Measurements from ENCODE around the gene CEACAM1. TPM values are rescaled to one million over a fixed set of nuclear protein-coding genes. Genes with fewer than 3 reads are reported as not detected.
A peak's percentile ranks its signal among the peaks of the same experiment; 100 is the strongest.

Gene CEACAM1
- total RNA-seq (2016; rRNA removed; fragmentation: Illumina TruSeq; extraction: Trizol) = 9.6 and 13.5 TPM in 2 replicates
- 2.4 and 3.1 TPM in 2 replicates for total RNA-seq (2016; cell fraction: cytosol; rRNA removed; fragmentation: Illumina TruSeq; extraction: Trizol; ENCODE audit: low read depth)
- total RNA-seq (2016; cell fraction: insoluble cytoplasmic fraction; rRNA removed; fragmentation: Illumina TruSeq; extraction: Trizol) = 8.3 and 13.2 TPM in 2 replicates
- total RNA-seq (2016; cell fraction: membrane; rRNA removed; fragmentation: Illumina TruSeq; extraction: Trizol) = 7.7 and 9.3 TPM in 2 replicates
- total RNA-seq (2016; cell fraction: nucleus; rRNA removed; fragmentation: Illumina TruSeq; extraction: Trizol) = 22.7 and 31.8 TPM in 2 replicates
- polyA plus RNA-seq (2011; rRNA removed) = 272 and 332 TPM in 2 replicates
- 102 and 103 TPM in 2 replicates for polyA plus RNA-seq (2011; cell fraction: cytosol; rRNA removed)
- 369 and 382 TPM in 2 replicates for polyA plus RNA-seq (2011; cell fraction: nucleus; rRNA removed)
- 97.8 and 119 TPM in 2 replicates for polyA plus RNA-seq (2012)
- polyA plus RNA-seq (2016; cell fraction: cytosol; fragmentation: Illumina TruSeq; extraction: Trizol; ENCODE audit: low read depth) = 4.9 and 5.5 TPM in 2 replicates
- polyA plus RNA-seq (2016; cell fraction: insoluble cytoplasmic fraction; fragmentation: Illumina TruSeq; extraction: Trizol; ENCODE audit: low read depth) = 23.8 and 26.6 TPM in 2 replicates
- polyA plus RNA-seq (2016; cell fraction: membrane; fragmentation: Illumina TruSeq; extraction: Trizol; ENCODE audit: low read depth) = 8.8 and 10.6 TPM in 2 replicates
- 77.3 and 85.7 TPM in 2 replicates for polyA plus RNA-seq (2016; cell fraction: nucleus; fragmentation: Illumina TruSeq; extraction: Trizol; ENCODE audit: insufficient read depth, low read depth)
- polyA minus RNA-seq (2011; rRNA and poly(A)+ RNA removed; ENCODE audit: low replicate concordance) = 0.07 and 87.5 TPM in 2 replicates
- 61.3 and 65.7 TPM in 2 replicates for polyA minus RNA-seq (2011; cell fraction: cytosol; rRNA and poly(A)+ RNA removed)
- 122 and 160 TPM in 2 replicates for polyA minus RNA-seq (2011; cell fraction: nucleus; rRNA and poly(A)+ RNA removed)
- percentile 85 among the genes with signal in this experiment for Bru-seq, nascent RNA
- percentile 92 among the genes with signal in this experiment for BruChase-seq, experiment 1, labeled RNA remaining after a 6-hour chase
- BruChase-seq, experiment 2, labeled RNA remaining after a 2-hour chase = percentile 88 among the genes with signal in this experiment
- long read RNA-seq, experiment 1, transcript CEACAM1-201 (9 exons, 3,519 nt) = minor isoform, 15 of 71 reads
- long read RNA-seq, experiment 1, transcript CEACAM1-207 (8 exons, 3,427 nt) = major isoform, 33 of 71 reads
- long read RNA-seq, experiment 1, transcript CEACAM1-208 (7 exons, 1,263 nt) = minor isoform, 7 of 71 reads
- long read RNA-seq, experiment 1, partial matches to known transcripts = 4 of 71 reads
- long read RNA-seq, experiment 1, other reads (novel, unspliced or antisense) = 10 of 71 reads
- long read RNA-seq, experiment 2, transcript CEACAM1-201 (9 exons, 3,519 nt) = minor isoform, 34 of 299 reads
- long read RNA-seq, experiment 2, transcript CEACAM1-207 (8 exons, 3,427 nt) = major isoform, 57 of 299 reads
- long read RNA-seq, experiment 2, transcript CEACAM1-208 (7 exons, 1,263 nt) = minor isoform, 8 of 299 reads
- long read RNA-seq, experiment 2, partial matches to known transcripts = 32 of 299 reads
- long read RNA-seq, experiment 2, other reads (novel, unspliced or antisense) = 165 of 299 reads

DNA sequence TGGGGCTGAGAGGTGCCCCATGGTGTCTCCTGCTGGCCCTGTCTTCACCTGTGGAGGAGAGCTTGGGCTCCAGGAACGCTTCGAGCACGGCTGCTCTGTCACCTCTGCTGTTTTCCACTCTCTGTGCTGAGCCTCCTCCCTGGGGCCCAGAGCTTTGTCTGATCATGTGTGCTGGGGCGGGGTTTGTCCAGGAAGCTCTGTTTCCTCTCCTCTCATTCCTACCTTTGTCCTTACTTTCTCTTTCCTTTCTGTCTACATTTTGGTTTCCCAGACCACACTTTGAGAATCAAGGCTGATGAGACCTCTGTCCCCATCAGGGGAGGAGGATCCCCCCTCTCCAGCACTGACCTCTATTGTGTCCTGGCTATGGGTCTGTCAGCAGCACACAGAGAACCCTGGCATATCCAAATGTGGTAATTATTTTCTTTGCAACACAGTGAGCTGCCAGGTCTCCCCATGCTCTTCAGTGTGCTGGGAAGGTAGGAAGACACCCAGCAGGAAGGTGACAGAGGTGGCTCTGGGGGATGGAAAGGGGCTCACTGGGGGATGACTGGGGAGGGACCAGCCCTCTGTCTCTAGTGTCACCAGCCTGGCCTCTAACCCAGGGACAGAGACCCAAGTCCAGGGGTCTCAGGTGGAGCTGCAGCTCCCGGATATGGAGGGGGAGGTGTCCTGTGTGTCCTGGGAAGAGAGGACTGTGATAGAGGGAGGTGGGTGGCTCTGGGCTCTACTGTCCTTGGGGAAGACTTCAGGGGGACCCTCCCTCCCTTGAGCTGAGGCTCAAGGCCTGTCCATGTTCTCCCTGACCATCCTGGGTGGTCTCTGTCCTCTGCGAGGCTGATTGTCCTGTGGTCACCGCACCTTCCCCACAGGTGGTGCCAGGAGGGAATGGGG, at the start of gene CEACAM1:
Gene CEACAM1 (minus strand): TSS at position 128 of the 894 bp plus-strand sequence. CDS start 107 bp downstream, at position 21.
- peak within 1 kb of the TSS; percentile 67 to 83 (median 72) for H3K4me3 ChIP-seq (replicated peaks in 1 of 3; ENCODE audit: insufficient read depth in 1 of 3, low read depth in 2 of 3, low read length in 3 of 3)
- 0 out of 2 replicates have a peak, but pooled peaks have one; percentile 25 for TF ChIP-seq SMYD3 (CRISPR knock-in tag; IDR thresholded peaks at IDR 0.05)
- TF ChIP-seq HES4 (CRISPR knock-in tag; IDR thresholded peaks at IDR 0.05; ENCODE audit: borderline replicate concordance) = no peak
- no peak for TF ChIP-seq AGO2 (optimal IDR thresholded peaks at IDR 0.05; ENCODE audit: low read depth, low read length)
- TF ChIP-seq, protein P1, sequence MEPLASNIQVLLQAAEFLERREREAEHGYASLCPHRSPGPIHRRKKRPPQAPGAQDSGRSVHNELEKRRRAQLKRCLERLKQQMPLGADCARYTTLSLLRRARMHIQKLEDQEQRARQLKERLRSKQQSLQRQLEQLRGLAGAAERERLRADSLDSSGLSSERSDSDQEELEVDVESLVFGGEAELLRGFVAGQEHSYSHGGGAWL (CRISPR knock-in tag; IDR thresholded peaks at IDR 0.05) = 0 out of 2 replicates have a peak, but pooled peaks have one; percentile 29
- TF ChIP-seq SOX5 (CRISPR knock-in tag; IDR thresholded peaks at IDR 0.05; ENCODE audit: borderline replicate concordance) = peak; percentile 57; the same call in 1 of the 2 replicates
- TF ChIP-seq ZNF614 (CRISPR knock-in tag; IDR thresholded peaks at IDR 0.05; ENCODE audit: borderline replicate concordance) = 0 out of 2 replicates have a peak, but pooled peaks have one; percentile 29
- TF ChIP-seq PPARG (CRISPR knock-in tag; conservative IDR thresholded peaks at IDR 0.05) = peak; percentile 75
- peak; percentile 84 for TF ChIP-seq TAF1 (CRISPR knock-in tag; IDR thresholded peaks at IDR 0.05)
- TF ChIP-seq IKZF4 (CRISPR knock-in tag; IDR thresholded peaks at IDR 0.05; ENCODE audit: borderline replicate concordance, low read depth, not compliant biosample characterization) = peak; percentile 63
- TF ChIP-seq, protein P2, sequence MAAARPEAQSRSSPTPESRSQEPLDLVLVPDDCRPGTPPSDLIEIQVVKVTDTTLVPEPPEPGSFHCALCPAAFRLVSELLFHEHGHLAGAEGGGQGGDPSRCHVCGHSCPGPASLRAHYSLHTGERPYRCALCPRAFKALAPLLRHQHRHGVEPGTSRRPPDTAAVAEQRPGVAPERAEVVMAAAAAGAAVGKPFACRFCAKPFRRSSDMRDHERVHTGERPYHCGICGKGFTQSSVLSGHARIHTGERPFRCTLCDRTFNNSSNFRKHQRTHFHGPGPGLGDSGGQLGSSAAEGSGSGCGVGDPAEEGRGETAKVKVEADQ (CRISPR knock-in tag; IDR thresholded peaks at IDR 0.05; ENCODE audit: borderline replicate concordance) = 0 out of 2 replicates have a peak, but pooled peaks have one; percentile 27
- TF ChIP-seq ZNF317 (CRISPR knock-in tag; IDR thresholded peaks at IDR 0.05) = 0 out of 2 replicates have a peak, but pooled peaks have one; percentile 36
- TF ChIP-seq ZNF510 (CRISPR knock-in tag; IDR thresholded peaks at IDR 0.05; ENCODE audit: low read depth) = peak; percentile 58; the same call in 1 of the 2 replicates
- TF ChIP-seq ZNF337 (CRISPR knock-in tag; IDR thresholded peaks at IDR 0.05; ENCODE audit: borderline replicate concordance, low read depth) = 0 out of 2 replicates have a peak, but pooled peaks have one; percentile 41
- TF ChIP-seq MEIS1 (CRISPR knock-in tag; IDR thresholded peaks at IDR 0.05; ENCODE audit: borderline replicate concordance) = peak; percentile 25; the same call in 1 of the 2 replicates

More for the DNA sequence above, at the start of gene CEACAM1:
- no peaks in the 10 kb centered on the region for H3K9me3 ChIP-seq (ENCODE audit: low read length)
- H3K27ac ChIP-seq (ENCODE audit: extremely low read length, insufficient read depth, low read length) = peak within 1 kb of the TSS; percentile 74
- POLR2A ChIA-PET = interaction anchor here (0.9 to 5.2 kb wide), 28 partner anchors 10 to 668 kb away, joined by 3 to 90 read pairs (median 6); partner anchors contain the start of genes GSK3A and RPS19
- H3K4me1 ChIP-seq (ENCODE audit: insufficient read depth, low read length) = peaks cover 56% of the 10 kb centered on the region
- FAIRE-seq (peak; percentile 80), DNase-seq (ENCODE audit: low spot score) (peak; percentile 75), ATAC-seq (peak; percentile 92)
- CTCF ChIA-PET (ENCODE audit: low intra/inter-chr PET ratio, low total read pairs) = interaction anchor here (0.8 to 3.4 kb wide), 10 partner anchors 10 to 108 kb away, joined by 3 to 99 read pairs (median 6); no protein-coding TSS in a partner anchor
- H3K36me3 ChIP-seq (replicated peaks in 1 of 2; ENCODE audit: control insufficient read depth in 1 of 2, insufficient read depth in 2 of 2, low read length in 2 of 2) = peaks cover 5 to 15% of the 10 kb centered on the region in 2 experiments; a peak in 4 of 5 replicates
- H3K4me2 ChIP-seq (ENCODE audit: low read depth, low read length) = peak within 1 kb of the TSS; percentile 98
- H4K20me1 ChIP-seq (ENCODE audit: insufficient read depth, low read length) = peaks cover 9% of the 10 kb centered on the region
- in situ Hi-C loops (cut with HindIII; ENCODE audit: extremely low pct_ligation_motif_present, low pct_unique_long_range_greater_than_20kb) (loop anchor here (5.0 kb wide), 1 partner anchor 76 kb away; no protein-coding TSS in a partner anchor), intact Hi-C loops (cut with micrococcal nuclease; ENCODE audit: unreplicated experiment) (loop anchor here (1.0 to 2.0 kb wide), 3 partner anchors 39 to 78 kb away; no protein-coding TSS in a partner anchor)
- peak within 1 kb of the TSS; percentile 81 for H3K9ac ChIP-seq (ENCODE audit: insufficient read depth, low read depth, low read length)
- H2AFZ ChIP-seq (ENCODE audit: low read length) = no peak within 1 kb of the TSS
- WGBS (ENCODE audit: low lambda C conversion rate) = 3% methylated on average over 4 of the region's 7 CpGs
- no TSS peak for BruUV-seq (replicated peaks)
- H3K79me2 ChIP-seq (ENCODE audit: insufficient read depth, low read length) = peaks cover 47% of the 10 kb centered on the region
- no peaks in the 10 kb centered on the region; a peak in 1 of 5 replicates for H3K27me3 ChIP-seq (ENCODE audit: control insufficient read depth in 1 of 2, insufficient read depth in 2 of 2, low read length in 2 of 2)

Data from HepG2 (cell line).